Astrocyte (in vitro differentiated cells and primary cell): Measurements from ENCODE around the gene COL8A2. TPM values are rescaled to one million over a fixed set of nuclear protein-coding genes. Genes with fewer than 3 reads are reported as not detected.

Experiments
- DNase-seq: peaks from one replicate; pipeline ENCODE4 v3.0.0-alpha.2; 2010; ENCODE audit warnings: low read depth
- FAIRE-seq: peaks from 2 replicates; lab custom pipeline; 2011; peaks lifted over from hg19 to GRCh38; lab: Jason Lieb, UNC
- H2AFZ ChIP-seq: 2 replicates; pipeline ENCODE4 v1.6.0; 2012; ENCODE audit warnings: low read depth, low read length, inconsistent platforms
- H3K27ac ChIP-seq: 2 replicates; pipeline ENCODE4 v1.5.1; 2011; ENCODE audit warnings: low read depth, low read length, inconsistent platforms
- H3K27me3 ChIP-seq: 2 replicates; pipeline ENCODE4 v1.6.0; 2011; ENCODE audit warnings: low read length, inconsistent platforms; ENCODE audit not compliant: insufficient read depth
- H3K36me3 ChIP-seq: 2 replicates; pipeline ENCODE4 v1.5.1; 2011; ENCODE audit warnings: low read length, inconsistent platforms; ENCODE audit not compliant: insufficient read depth
- H3K4me1 ChIP-seq: 2 replicates; pipeline ENCODE4 v1.5.1; 2011; ENCODE audit warnings: low read length, inconsistent platforms; ENCODE audit not compliant: insufficient read depth
- H3K4me2 ChIP-seq: 2 replicates; pipeline ENCODE4 v1.6.0; 2012; ENCODE audit warnings: low read length, inconsistent platforms
- H3K4me3 ChIP-seq: 2 replicates; pipeline ENCODE4 v1.5.1; 2011; ENCODE audit warnings: low read depth, mild to moderate bottlenecking, low read length, inconsistent platforms; ENCODE audit not compliant: insufficient read depth
- H3K79me2 ChIP-seq: 2 replicates; pipeline ENCODE4 v1.6.0; 2012; ENCODE audit warnings: mild to moderate bottlenecking, low read length, inconsistent platforms; ENCODE audit not compliant: insufficient read depth
- H3K9ac ChIP-seq: 2 replicates; pipeline ENCODE4 v1.6.0; 2012; ENCODE audit warnings: mild to moderate bottlenecking, low read length, inconsistent platforms
- H3K9me3 ChIP-seq: 2 replicates; pipeline ENCODE4 v1.5.1; 2012; ENCODE audit warnings: low read depth, mild to moderate bottlenecking, low read length, inconsistent platforms; ENCODE audit not compliant: insufficient read depth
- H4K20me1 ChIP-seq: 2 replicates; pipeline ENCODE4 v1.6.0; 2012; ENCODE audit warnings: low read length, inconsistent platforms; ENCODE audit not compliant: insufficient read depth
- H3K27ac Mint-ChIP-seq: one replicate; pipeline ENCODE4 v1.8.0; 2021; ENCODE audit warnings: mild to moderate bottlenecking, mixed read lengths; ENCODE audit not compliant: unreplicated experiment
- H3K27me3 Mint-ChIP-seq: one replicate; pipeline ENCODE4 v1.8.0; 2021; ENCODE audit warnings: low read depth, mixed read lengths; ENCODE audit not compliant: unreplicated experiment
- H3K36me3 Mint-ChIP-seq: one replicate; pipeline ENCODE4 v1.8.0; 2021; ENCODE audit warnings: low read depth, mixed read lengths; ENCODE audit not compliant: unreplicated experiment
- H3K4me1 Mint-ChIP-seq: one replicate; pipeline ENCODE4 v1.8.0; 2021; ENCODE audit warnings: low read depth, mixed read lengths; ENCODE audit not compliant: unreplicated experiment
- H3K4me3 Mint-ChIP-seq: one replicate; pipeline ENCODE4 v1.8.0; 2021; ENCODE audit warnings: mild to moderate bottlenecking, moderate library complexity, mixed read lengths; ENCODE audit not compliant: unreplicated experiment
- H3K9me3 Mint-ChIP-seq: one replicate; pipeline ENCODE4 v1.8.0; 2021; ENCODE audit warnings: mild to moderate bottlenecking, mixed read lengths; ENCODE audit not compliant: unreplicated experiment
- CTCF ChIP-seq: IDR thresholded peaks from 2 replicates; pipeline ENCODE4 v1.5.1; 2011; ENCODE audit warnings: low read depth, mild to moderate bottlenecking, inconsistent platforms, low read length, moderate library complexity; ENCODE audit not compliant: insufficient read depth
- EZH2 ChIP-seq: IDR thresholded peaks from 2 replicates; pipeline ENCODE4 v1.6.1; 2012; ENCODE audit warnings: mild to moderate bottlenecking, low read length, inconsistent platforms; ENCODE audit not compliant: insufficient read depth
- total RNA-seq: library from RNA; stranded (reverse); gene quantifications from 2 replicates; pipeline ENCODE4 v1.2.1, GENCODE V29; 2021

Gene COL8A2
- total RNA-seq, 1 donor from 2014 or later, result 3.4 TPM

- H3K9me3 ChIP-seq, result no peaks in the 10 kb centered on the region
- H3K4me1 ChIP-seq, result peaks cover 15% of the 10 kb centered on the region
- no peak for TF ChIP-seq EZH2
- no peak for TF ChIP-seq CTCF
- H3K27ac ChIP-seq, result no peak overlapping the region
- no peaks in the 10 kb centered on the region for H4K20me1 ChIP-seq
- no peaks in the 10 kb centered on the region for H3K27me3 ChIP-seq
- DNase-seq (no peak), FAIRE-seq (no peak)
- no peaks in the 10 kb centered on the region for H3K27me3 Mint-ChIP-seq
- H3K4me1 Mint-ChIP-seq, result peaks cover 5% of the 10 kb centered on the region
- H3K9me3 Mint-ChIP-seq, result no peaks in the 10 kb centered on the region
- peak overlapping the region; percentile 79 for H2AFZ ChIP-seq
- H3K79me2 ChIP-seq, result peaks cover 10% of the 10 kb centered on the region
- H3K4me3 ChIP-seq, result peak overlapping the region; percentile 58
- no peaks in the 10 kb centered on the region for H3K36me3 ChIP-seq
- peaks cover 5% of the 10 kb centered on the region for H3K36me3 Mint-ChIP-seq
- no peak overlapping the region for H3K27ac Mint-ChIP-seq
- no peak overlapping the region for H3K4me3 Mint-ChIP-seq
- H3K9ac ChIP-seq, result peak overlapping the region; percentile 76
- H3K4me2 ChIP-seq, result peak overlapping the region; percentile 91
These were observed 40.4 kb downstream of the COL8A2 start for GRCh38 chr1:36084497-36085115.

- Histone ChIP-seq H2AFZ (peak within 1 kb of the TSS; percentile 79), H3K9me3 (no peaks in the 10 kb centered on the region), H3K9ac (peak within 1 kb of the TSS; percentile 76), H3K4me3 (peak within 1 kb of the TSS; percentile 58), H3K27me3 (no peaks in the 10 kb centered on the region), H3K4me1 (peaks cover 11% of the 10 kb centered on the region), H3K27ac (no peak within 1 kb of the TSS), H3K4me2 (peak within 1 kb of the TSS; percentile 91), H4K20me1 (no peaks in the 10 kb centered on the region), H3K36me3 (no peaks in the 10 kb centered on the region), H3K79me2 (peaks cover 2% of the 10 kb centered on the region)
- Mint-ChIP-seq H3K9me3 (no peaks in the 10 kb centered on the region), H3K4me1 (peaks cover 2% of the 10 kb centered on the region), H3K4me3 (peak within 1 kb of the TSS; percentile 45), H3K27me3 (no peaks in the 10 kb centered on the region), H3K36me3 (peaks cover 3% of the 10 kb centered on the region), H3K27ac (no peak within 1 kb of the TSS)
- FAIRE-seq (no peak), DNase-seq (no peak)
- TF ChIP-seq EZH2, result peak; percentile 39
- TF ChIP-seq CTCF, result no peak
These were observed 41.2 kb downstream of the COL8A2 start, which contains the start of gene TEKT2 for GRCh38 chr1:36083635-36084496. Gene TEKT2 (plus strand): TSS chr1:36084094. CDS start chr1:36084922, 828 bp downstream.
